Liver (tissue), 9 donors: ENCODE results near the gene THSD4. TPM values are rescaled to one million over a fixed set of nuclear protein-coding genes. Genes with fewer than 3 reads are reported as not detected.

Experiments used
- DNase-seq: peaks from one replicate; pipeline ENCODE4 v3.0.0-alpha.2; 2017; ENCODE audit warnings: low spot score
- H3K27ac ChIP-seq, 2 donors: one replicate each; pipeline ENCODE4 v1.7.0; 2013; ENCODE audit warnings: inconsistent platforms in 2 of 2, low read length in 2 of 2, control low read depth in 1 of 2, low read depth in 1 of 2, mild to moderate bottlenecking in 1 of 2
- H3K27me3 ChIP-seq, 4 donors: one replicate each; pipeline versions ENCODE4 v1.6.1 to v1.7.0; 2013; ENCODE audit warnings: low read length in 3 of 4, inconsistent platforms in 1 of 4, mild to moderate bottlenecking in 1 of 4, moderate library complexity in 1 of 4; ENCODE audit not compliant: control insufficient read depth in 4 of 4, insufficient read depth in 4 of 4
- H3K36me3 ChIP-seq, 4 donors: one replicate each; pipeline versions ENCODE4 v1.6.1 to v1.7.0; 2013; ENCODE audit warnings: low read length in 3 of 4, mild to moderate bottlenecking in 3 of 4, low read depth in 1 of 4, moderate library complexity in 1 of 4; ENCODE audit not compliant: control insufficient read depth in 4 of 4, insufficient read depth in 3 of 4
- H3K4me1 ChIP-seq, 4 donors: one replicate each; pipeline versions ENCODE4 v1.6.1 to v1.7.0; 2013; ENCODE audit warnings: low read length in 3 of 4, mild to moderate bottlenecking in 3 of 4, moderate library complexity in 1 of 4; ENCODE audit not compliant: control insufficient read depth in 4 of 4, insufficient read depth in 4 of 4
- H3K4me3 ChIP-seq, 3 donors: one replicate each; pipeline versions ENCODE4 v1.6.1 to v1.7.0; 2013; ENCODE audit warnings: low read length in 3 of 3, control low read depth in 1 of 3, low read depth in 1 of 3, mild to moderate bottlenecking in 1 of 3
- H3K9ac ChIP-seq, 2 donors: one replicate each; pipeline ENCODE4 v1.7.0; 2013; ENCODE audit warnings: low read length in 2 of 2, mild to moderate bottlenecking in 2 of 2, moderate library complexity in 2 of 2, control low read depth in 1 of 2, low read depth in 1 of 2
- H3K9me3 ChIP-seq, 4 donors: one replicate each; pipeline versions ENCODE4 v1.6.1 to v1.7.0; 2013; ENCODE audit warnings: low read length in 3 of 4; ENCODE audit not compliant: control insufficient read depth in 4 of 4
- ATF3 ChIP-seq: IDR thresholded peaks from 2 replicates; pipeline ENCODE4 v1.6.1; 2016; ENCODE audit warnings: antibody characterized with exemption
- CTCF ChIP-seq: fragments of 150-350 bp; IDR thresholded peaks from 2 replicates; pipeline ENCODE4 v1.5.1; 2017; ENCODE audit warnings: improper control_type of control experiment, low read depth, low read length; ENCODE audit not compliant: missing input control
- EGR1 ChIP-seq, 2 donors: IDR thresholded peaks; 2 replicates each; pipeline ENCODE4 v1.6.1; 2016 to 2018; ENCODE audit warnings: antibody characterized with exemption in 2 of 2, low read depth in 2 of 2
- FOXA1 ChIP-seq: IDR thresholded peaks from 2 replicates; pipeline ENCODE4 v1.6.1; 2016; ENCODE audit warnings: antibody characterized with exemption
- FOXA2 ChIP-seq: IDR thresholded peaks from 2 replicates; pipeline ENCODE4 v1.6.1; 2016; ENCODE audit warnings: antibody characterized with exemption
- HNF4A ChIP-seq, 2 donors: conservative IDR thresholded peaks; 2 replicates each; pipeline ENCODE4 v1.6.1; 2016; ENCODE audit warnings: antibody characterized with exemption in 2 of 2, mild to moderate bottlenecking in 2 of 2
- HNF4G ChIP-seq: IDR thresholded peaks from 2 replicates; pipeline ENCODE4 v1.6.1; 2016; ENCODE audit warnings: antibody characterized with exemption
- JUND ChIP-seq, 2 donors: IDR thresholded peaks; 2 replicates each; pipeline ENCODE4 v1.6.1; 2016; ENCODE audit warnings: antibody characterized with exemption in 2 of 2
- MAX ChIP-seq: IDR thresholded peaks from 2 replicates; pipeline ENCODE4 v1.6.1; 2016; ENCODE audit warnings: antibody characterized with exemption
- NR2F2 ChIP-seq: IDR thresholded peaks from 2 replicates; pipeline ENCODE4 v1.6.1; 2016; ENCODE audit warnings: antibody characterized with exemption
- RAD21 ChIP-seq, 2 donors: IDR thresholded peaks; 2 replicates each; pipeline ENCODE4 v1.6.1; 2016; ENCODE audit warnings: antibody characterized with exemption in 2 of 2, mild to moderate bottlenecking in 2 of 2
- REST ChIP-seq: IDR thresholded peaks from 2 replicates; pipeline ENCODE4 v1.6.1; 2016; ENCODE audit warnings: antibody characterized with exemption, mild to moderate bottlenecking
- RXRA ChIP-seq, 2 donors: IDR thresholded peaks; 2 replicates each; pipeline ENCODE4 v1.6.1; 2017 to 2018; ENCODE audit warnings: antibody characterized with exemption in 2 of 2, mild to moderate bottlenecking in 1 of 2
- TAF1 ChIP-seq: conservative IDR thresholded peaks from 2 replicates; pipeline ENCODE4 v1.6.1; 2016; ENCODE audit warnings: antibody characterized with exemption, mild to moderate bottlenecking
- YY1 ChIP-seq: IDR thresholded peaks from 2 replicates; pipeline ENCODE4 v1.6.1; 2016; ENCODE audit warnings: antibody characterized with exemption, mild to moderate bottlenecking
- ZBTB33 ChIP-seq: IDR thresholded peaks from 2 replicates; pipeline ENCODE4 v1.6.1; 2016; ENCODE audit warnings: antibody characterized with exemption
- WGBS: extraction: QIAGEN DNeasy Blood & Tissue Kit; methylation state at CpG from one replicate; pipeline ENCODE4 v1.1.7; 2013; 5-methylcytosine and 5-hydroxymethylcytosine counted together
- polyA plus RNA-seq, 2 donors: library from polyadenylated mRNA; stranded (reverse) in 1 of 2; unstranded in 1 of 2; fragments of 200-250 nt in 1 of 2; fragments of >200 nt in 1 of 2; fragmentation: Nextera tagmentation in 1 of 2; extraction: Ambion mirVana in 1 of 2; gene quantifications; one replicate each; pipeline versions ENCODE4 v1.2.1 to v1.2.3, GENCODE V29; 2013 to 2015
- total RNA-seq, 2 donors: library from RNA; depleted of rRNA; stranded (reverse); fragments of >200 nt; gene quantifications; one replicate each; pipeline ENCODE4 v1.2.3, GENCODE V29; 2014
- donor health status: healthy.
- donor health status: healthy.
- donor health status: healthy.
- donor health status: healthy.
- donor health status: healthy.

Gene THSD4
- total and polyA plus RNA-seq, 4 donors: 0.23 to 11.5 (median 1.9) TPM

- peak; percentile 95 for TF ChIP-seq MAX
- TF ChIP-seq FOXA1: no peak
- TF ChIP-seq HNF4G: peak; percentile 95
- TF ChIP-seq FOXA2: peak; percentile 50
- peak; percentile 91 to 96 for TF ChIP-seq RXRA (IDR thresholded peaks at IDR 0.05)
These were observed 617.4 kb downstream of the THSD4 start (continued) for GRCh38 chr15:71732636-71733035.

GRCh38 chr15:71733122-71733521 is 617.9 kb downstream of the THSD4 start:
- no peaks in the 10 kb centered on the region for H3K27me3 ChIP-seq
- peak overlapping the region; percentile 68 to 85 for H3K27ac ChIP-seq
- WGBS: 91% methylated on average over 1 of the region's 1 CpG
- H3K9me3 ChIP-seq: no peaks in the 10 kb centered on the region
- H3K9ac ChIP-seq: peak overlapping the region; percentile 7 to 29
- TF ChIP-seq HNF4A (conservative IDR thresholded peaks at IDR 0.05) (no peak), RAD21 (IDR thresholded peaks at IDR 0.05) (no peak), RXRA (IDR thresholded peaks at IDR 0.05) (no peak), ATF3 (no peak), EGR1 (IDR thresholded peaks at IDR 0.05; ENCODE audit: low read depth in 2 of 2) (no peak), JUND (IDR thresholded peaks at IDR 0.05) (no peak), REST (no peak), CTCF (no peak), TAF1 (no peak), ZBTB33 (no peak), YY1 (no peak), NR2F2 (no peak), FOXA1 (no peak), FOXA2 (no peak)
- no peaks in the 10 kb centered on the region for H3K36me3 ChIP-seq
- no peak overlapping the region for H3K4me3 ChIP-seq
- H3K4me1 ChIP-seq: peaks cover 7 to 41% (median 31%) of the 10 kb centered on the region in 4 donors
- DNase-seq: no peak
